HepG2 (cell line): ENCODE measurements around the gene SLC34A3. TPM values are rescaled to one million over a fixed set of nuclear protein-coding genes. Genes with fewer than 3 reads are reported as not detected.

Source experiments
- ATAC-seq: fragments of 200-7000 bp; cut with Tn5 transposase; 3 replicates; pipeline ENCODE4 v1.9.1; 2020; ENCODE audit warnings: mild to moderate bottlenecking, moderate library complexity
- BruUV-seq: library from RNA; stranded (reverse); fragments of 400-500 nt; replicated peaks from 2 replicates; lab custom pipeline; 2021; lab: Mats Ljungman, UMichigan
- CTCF ChIA-PET: fragments of 300-600 bp; formaldehyde crosslinking; extraction: SDS; loops from one replicate; lab custom pipeline; 2021; ENCODE audit warnings: low total read pairs, inconsistent platforms, low intra/inter-chr PET ratio; lab: Yijun Ruan, JAX
- POLR2A ChIA-PET: fragments of 350-600 bp; sonication (Branson Sonifier 250); formaldehyde crosslinking; loops from one replicate; lab custom pipeline; 2020; ENCODE audit warnings: antibody characterized with exemption, inconsistent platforms; lab: Yijun Ruan, JAX
- DNase-seq: peaks from one replicate; pipeline ENCODE4 v3.0.0-alpha.2; 2015; ENCODE audit warnings: low spot score
- FAIRE-seq: peaks from 3 replicates; lab custom pipeline; 2011; peaks lifted over from hg19 to GRCh38; lab: Jason Lieb, UNC
- H2AFZ ChIP-seq: one replicate; pipeline ENCODE4 v1.6.1; 2011; ENCODE audit warnings: low read length, inconsistent platforms
- H3K27ac ChIP-seq: fragments of 300-600 bp; 3 replicates; pipeline ENCODE4 v1.8.0; 2011; ENCODE audit warnings: mixed run types, mild to moderate bottlenecking, mixed read lengths, low read length, inconsistent platforms; ENCODE audit not compliant: insufficient read depth; ENCODE audit errors: extremely low read length
- H3K27me3 ChIP-seq, 2 experiments: fragments of 200-600 bp in 1 of 2; 2 replicates in 1 of 2; 3 replicates in 1 of 2; pipeline versions ENCODE4 v1.6.0 to v1.8.0; 2011; ENCODE audit warnings: low read length in 2 of 2, mild to moderate bottlenecking in 2 of 2, moderate library complexity in 2 of 2, inconsistent platforms in 1 of 2; ENCODE audit not compliant: insufficient read depth in 2 of 2, control insufficient read depth in 1 of 2
- H3K36me3 ChIP-seq, 2 experiments: fragments of 200-600 bp in 1 of 2; replicated peaks in 1 of 2; 2 replicates in 1 of 2; 3 replicates in 1 of 2; pipeline versions ENCODE4 v1.5.1 to v1.8.0; 2011; ENCODE audit warnings: low read length in 2 of 2, inconsistent platforms in 1 of 2; ENCODE audit not compliant: insufficient read depth in 2 of 2, control insufficient read depth in 1 of 2
- H3K4me1 ChIP-seq: 2 replicates; pipeline ENCODE4 v1.5.1; 2012; ENCODE audit warnings: low read length, inconsistent platforms; ENCODE audit not compliant: insufficient read depth
- H3K4me2 ChIP-seq: 2 replicates; pipeline ENCODE4 v1.6.0; 2011; ENCODE audit warnings: low read depth, low read length, inconsistent platforms
- H3K4me3 ChIP-seq, 3 experiments: fragments of 200-600 bp in 1 of 3; sonication (generic), shearing (Covaris generic) in 1 of 3; replicated peaks in 1 of 3; 2 replicates each; pipeline ENCODE4 v1.5.1; 2011 to 2016; ENCODE audit warnings: low read length in 3 of 3, inconsistent platforms in 2 of 3, low read depth in 2 of 3, mild to moderate bottlenecking in 2 of 3, control low read depth in 1 of 3, mixed read lengths in 1 of 3; ENCODE audit not compliant: insufficient read depth in 1 of 3
- H3K79me2 ChIP-seq: one replicate; pipeline ENCODE4 v1.6.1; 2011; ENCODE audit warnings: low read length, inconsistent platforms; ENCODE audit not compliant: insufficient read depth
- H3K9ac ChIP-seq: 2 replicates; pipeline ENCODE4 v1.6.0; 2011; ENCODE audit warnings: mild to moderate bottlenecking, low read depth, low read length, inconsistent platforms; ENCODE audit not compliant: insufficient read depth
- H3K9me3 ChIP-seq: 2 replicates; pipeline ENCODE4 v1.5.1; 2012; ENCODE audit warnings: mild to moderate bottlenecking, low read length
- H4K20me1 ChIP-seq: 2 replicates; pipeline ENCODE4 v1.6.0; 2011; ENCODE audit warnings: inconsistent platforms, mild to moderate bottlenecking, low read length, moderate library complexity; ENCODE audit not compliant: insufficient read depth
- FOXC1 ChIP-seq: sonication (generic); formaldehyde crosslinking; IDR thresholded peaks from 2 replicates; pipeline ENCODE4 v1.8.0; 2022; ENCODE audit warnings: mild to moderate bottlenecking, missing genetic modification reagents, borderline replicate concordance
- HDAC1 ChIP-seq: sonication (generic); formaldehyde crosslinking; IDR thresholded peaks from 2 replicates; pipeline ENCODE4 v1.5.1; 2020; ENCODE audit warnings: mild to moderate bottlenecking, missing genetic modification reagents
- HNRNPL ChIP-seq: fragments of 200-400 bp; formaldehyde crosslinking; IDR thresholded peaks from 2 replicates; pipeline ENCODE4 v1.6.1; 2017; ENCODE audit warnings: mild to moderate bottlenecking, low read depth, low read length
- HOXD1 ChIP-seq: sonication (generic); formaldehyde crosslinking; IDR thresholded peaks from 2 replicates; pipeline ENCODE4 v1.5.0; 2020; ENCODE audit warnings: missing genetic modification reagents
- MAZ ChIP-seq, 2 experiments: sonication (generic) in 1 of 2; formaldehyde crosslinking in 1 of 2; IDR thresholded peaks; 2 replicates each; pipeline versions ENCODE4 v1.5.0 to v1.6.1; 2012 to 2020; ENCODE audit warnings: low read depth in 2 of 2, mild to moderate bottlenecking in 2 of 2, borderline replicate concordance in 1 of 2, improper control_type of control experiment in 1 of 2, low read length in 1 of 2, missing genetic modification reagents in 1 of 2, moderate library complexity in 1 of 2
- PHF8 ChIP-seq: sonication (generic); formaldehyde crosslinking; IDR thresholded peaks from 2 replicates; pipeline ENCODE4 v1.5.0; 2020; ENCODE audit warnings: missing genetic modification reagents
- SALL1 ChIP-seq: sonication (generic); formaldehyde crosslinking; IDR thresholded peaks from 2 replicates; pipeline ENCODE4 v1.8.0; 2022; ENCODE audit warnings: mild to moderate bottlenecking, missing genetic modification reagents
- SATB2 ChIP-seq: sonication (generic); formaldehyde crosslinking; IDR thresholded peaks from 2 replicates; pipeline ENCODE4 v1.5.0; 2020; ENCODE audit warnings: missing genetic modification reagents
- ZMYM3 ChIP-seq: sonication (generic); formaldehyde crosslinking; IDR thresholded peaks from 2 replicates; pipeline ENCODE4 v1.5.1; 2020; ENCODE audit warnings: mild to moderate bottlenecking, missing genetic modification reagents
- ZNF20 ChIP-seq: sonication (generic); formaldehyde crosslinking; IDR thresholded peaks from 2 replicates; pipeline ENCODE4 v1.4.0; 2020; ENCODE audit warnings: mild to moderate bottlenecking, moderate library complexity, missing genetic modification reagents
- ZNF44 ChIP-seq: sonication (generic); formaldehyde crosslinking; IDR thresholded peaks from 2 replicates; pipeline ENCODE4 v1.5.1; 2020; ENCODE audit warnings: mild to moderate bottlenecking, missing genetic modification reagents
- ZNF496 ChIP-seq: sonication (generic); formaldehyde crosslinking; IDR thresholded peaks from 2 replicates; pipeline ENCODE4 v1.8.1; 2023; ENCODE audit warnings: mild to moderate bottlenecking, moderate library complexity, missing genetic modification reagents; ENCODE audit not compliant: insufficient replicate concordance
- ZNF543 ChIP-seq: sonication (generic); formaldehyde crosslinking; IDR thresholded peaks from 2 replicates; pipeline ENCODE4 v1.4.0; 2020; ENCODE audit warnings: mild to moderate bottlenecking, missing genetic modification reagents
- ZSCAN12 ChIP-seq: sonication (generic); formaldehyde crosslinking; IDR thresholded peaks from 2 replicates; pipeline ENCODE4 v1.9.0; 2021; ENCODE audit warnings: mild to moderate bottlenecking, missing genetic modification reagents
- WGBS: methylation state at CpG from one replicate; pipeline ENCODE4 v1.1.6; 2017; ENCODE audit warnings: low lambda C conversion rate; 5-methylcytosine and 5-hydroxymethylcytosine counted together
- in situ Hi-C: cut with HindIII; loops from 2 replicates; pipeline ENCODE4 v1.10.0; 2017; ENCODE audit warnings: low pct_unique_long_range_greater_than_20kb; ENCODE audit not compliant: extremely low pct_ligation_motif_present
- intact Hi-C: fragments of 100-400 bp; cut with micrococcal nuclease; formaldehyde crosslinking; loops from one replicate; pipeline ENCODE4 v1.10.0; 2022; ENCODE audit not compliant: unreplicated experiment
- polyA plus RNA-seq, 8 experiments: library from polyadenylated mRNA; depleted of rRNA in 3 of 8; stranded (reverse) in 7 of 8; unstranded in 1 of 8; fragments of >200 nt; fragmentation: Illumina TruSeq in 4 of 8; extraction: Trizol in 4 of 8; gene quantifications; 2 replicates each; pipeline versions ENCODE4 v1.2.1 to v1.2.3, GENCODE V29; 2011 to 2016; ENCODE audit warnings: low read depth in 4 of 8, missing spikeins in 1 of 8, mixed read lengths in 1 of 8; ENCODE audit not compliant: insufficient read depth in 1 of 8
- total RNA-seq, 5 experiments: library from RNA; depleted of rRNA; stranded (reverse); fragments of >200 nt; fragmentation: Illumina TruSeq; extraction: Trizol; gene quantifications; 2 replicates each; pipeline ENCODE4 v1.2.3, GENCODE V29; 2016; ENCODE audit warnings: low read depth in 1 of 5
- TF ChIP-seq, protein P1 (sequence below): IDR thresholded peaks from 2 replicates; pipeline ENCODE4 v1.6.1; 2016; ENCODE audit warnings: missing biosample characterization, missing genetic modification reagents, low read depth
- TF ChIP-seq, protein P2 (sequence below): sonication (generic); formaldehyde crosslinking; IDR thresholded peaks from 2 replicates; pipeline ENCODE4 v1.8.0; 2023; ENCODE audit warnings: mild to moderate bottlenecking, missing genetic modification reagents
- TF ChIP-seq, protein P3 (sequence below): sonication (generic); formaldehyde crosslinking; IDR thresholded peaks from 2 replicates; pipeline ENCODE4 v1.4.0; 2020; ENCODE audit warnings: missing genetic modification reagents, borderline replicate concordance
- TF ChIP-seq, protein P4 (sequence below): IDR thresholded peaks from 2 replicates; pipeline ENCODE4 v1.6.1; 2016; ENCODE audit warnings: mild to moderate bottlenecking, missing biosample characterization, missing genetic modification reagents

The SLC34A3 gene
- total and polyA plus RNA-seq, 2 of the 13 experiments (the other 11 are each of a cell fraction or from before 2014, with no cell fraction given) = 0.07 to 1.0 TPM

DNA sequence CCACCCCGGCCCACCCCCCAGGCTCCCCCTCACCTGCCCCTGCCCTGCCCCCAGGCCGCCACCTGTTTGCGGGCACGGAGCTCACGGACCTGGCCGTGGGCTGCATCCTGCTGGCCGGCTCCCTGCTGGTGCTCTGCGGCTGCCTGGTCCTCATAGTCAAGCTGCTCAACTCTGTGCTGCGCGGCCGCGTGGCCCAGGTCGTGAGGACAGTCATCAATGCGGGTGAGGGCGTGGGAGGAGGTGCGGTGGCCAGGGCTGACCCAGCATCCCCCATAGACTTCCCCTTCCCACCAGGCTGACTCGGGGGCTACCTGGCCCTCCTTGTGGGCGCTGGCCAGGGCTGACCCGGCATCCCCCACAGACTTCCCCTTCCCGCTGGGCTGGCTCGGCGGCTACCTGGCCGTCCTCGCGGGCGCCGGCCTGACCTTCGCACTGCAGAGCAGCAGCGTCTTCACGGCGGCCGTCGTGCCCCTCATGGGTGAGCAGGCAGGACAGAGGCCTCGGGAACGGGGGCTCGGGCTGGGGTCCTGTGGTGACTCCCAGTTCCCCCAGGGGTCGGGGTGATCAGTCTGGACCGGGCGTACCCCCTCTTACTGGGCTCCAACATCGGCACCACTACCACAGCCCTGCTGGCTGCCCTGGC lies 3.5 kb downstream of the SLC34A3 start:
- in situ Hi-C loops (no loop called here), intact Hi-C loops (no loop called here)
- FAIRE-seq (no peak), DNase-seq (no peak), ATAC-seq (no peak)
- no peaks in the 10 kb centered on the region for H3K36me3 ChIP-seq
- no peaks in the 10 kb centered on the region for H4K20me1 ChIP-seq
- peaks cover 15% of the 10 kb centered on the region for H3K79me2 ChIP-seq
- WGBS = 3% methylated on average over 12 of the region's 40 CpGs
- POLR2A ChIA-PET = interaction anchor here (0.6 to 4.1 kb wide), 5 partner anchors 9 to 43 kb away, joined by 3 to 45 read pairs (median 5); partner anchors contain the start of genes CYSRT1, NELFB and RNF208
- H3K27ac ChIP-seq = no peak overlapping the region
- BruUV-seq = no TSS peak
- H2AFZ ChIP-seq = no peak overlapping the region
- H3K4me3 ChIP-seq = peak overlapping the region; percentile 67 to 81 (median 72)
- peaks cover 67% of the 10 kb centered on the region for H3K4me1 ChIP-seq
- H3K4me2 ChIP-seq = peak overlapping the region; percentile 85
- peak overlapping the region; percentile 72 for H3K9ac ChIP-seq
- no peaks in the 10 kb centered on the region for H3K9me3 ChIP-seq
- H3K27me3 ChIP-seq = no peaks in the 10 kb centered on the region
- CTCF ChIA-PET = no interaction called here
- TF ChIP-seq ZNF543 (CRISPR knock-in tag) (no peak), HDAC1 (peak; percentile 18; the same call in 1 of the 2 replicates), ZNF44 (CRISPR knock-in tag) (no peak), ZNF20 (CRISPR knock-in tag) (no peak), ZMYM3 (no peak), FOXC1 (CRISPR knock-in tag) (0 out of 2 replicates have a peak, but pooled peaks have one; percentile 27), SATB2 (CRISPR knock-in tag) (no peak), MAZ (IDR thresholded peaks at IDR 0.05; ENCODE audit: borderline replicate concordance, low read depth, low read length) (no peak), MAZ (CRISPR knock-in tag; IDR thresholded peaks at IDR 0.05; ENCODE audit: low read depth) (peak; percentile 35; the same call in 1 of the 2 replicates), ZNF496 (CRISPR knock-in tag) (no peak), SALL1 (CRISPR knock-in tag) (0 out of 2 replicates have a peak, but pooled peaks have one; percentile 24), HOXD1 (CRISPR knock-in tag) (no peak), ZSCAN12 (CRISPR knock-in tag) (no peak), PHF8 (CRISPR knock-in tag) (0 out of 2 replicates have a peak, but pooled peaks have one; percentile 15), HNRNPL (0 out of 2 replicates have a peak, but pooled peaks have one; percentile 51)
- TF ChIP-seq, protein P1, sequence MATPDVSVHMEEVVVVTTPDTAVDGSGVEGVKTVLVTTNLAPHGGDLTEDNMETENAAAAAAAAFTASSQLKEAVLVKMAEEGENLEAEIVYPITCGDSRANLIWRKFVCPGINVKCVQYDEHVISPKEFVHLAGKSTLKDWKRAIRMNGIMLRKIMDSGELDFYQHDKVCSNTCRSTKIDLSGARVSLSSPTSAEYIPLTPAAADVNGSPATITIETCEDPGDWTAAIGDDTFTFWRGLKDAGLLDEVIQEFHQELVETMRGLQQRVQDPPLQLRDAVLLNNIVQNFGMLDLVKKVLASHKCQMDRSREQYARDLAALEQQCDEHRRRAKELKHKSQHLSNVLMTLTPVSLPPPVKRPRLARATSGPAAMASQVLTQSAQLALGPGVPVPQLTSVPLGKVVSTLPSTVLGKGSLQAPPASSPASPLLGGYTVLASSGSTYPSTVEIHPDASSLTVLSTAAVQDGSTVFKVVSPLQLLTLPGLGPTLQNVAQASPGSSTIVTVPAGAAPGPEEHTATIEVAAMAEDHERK (CRISPR knock-in tag) = no peak
- TF ChIP-seq, protein P2, sequence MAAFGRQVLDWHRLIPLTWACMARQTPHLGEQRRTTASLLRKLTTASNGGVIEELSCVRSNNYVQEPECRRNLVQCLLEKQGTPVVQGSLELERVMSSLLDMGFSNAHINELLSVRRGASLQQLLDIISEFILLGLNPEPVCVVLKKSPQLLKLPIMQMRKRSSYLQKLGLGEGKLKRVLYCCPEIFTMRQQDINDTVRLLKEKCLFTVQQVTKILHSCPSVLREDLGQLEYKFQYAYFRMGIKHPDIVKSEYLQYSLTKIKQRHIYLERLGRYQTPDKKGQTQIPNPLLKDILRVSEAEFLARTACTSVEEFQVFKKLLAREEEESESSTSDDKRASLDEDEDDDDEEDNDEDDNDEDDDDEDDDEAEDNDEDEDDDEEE (CRISPR knock-in tag) = no peak
- TF ChIP-seq, protein P3, sequence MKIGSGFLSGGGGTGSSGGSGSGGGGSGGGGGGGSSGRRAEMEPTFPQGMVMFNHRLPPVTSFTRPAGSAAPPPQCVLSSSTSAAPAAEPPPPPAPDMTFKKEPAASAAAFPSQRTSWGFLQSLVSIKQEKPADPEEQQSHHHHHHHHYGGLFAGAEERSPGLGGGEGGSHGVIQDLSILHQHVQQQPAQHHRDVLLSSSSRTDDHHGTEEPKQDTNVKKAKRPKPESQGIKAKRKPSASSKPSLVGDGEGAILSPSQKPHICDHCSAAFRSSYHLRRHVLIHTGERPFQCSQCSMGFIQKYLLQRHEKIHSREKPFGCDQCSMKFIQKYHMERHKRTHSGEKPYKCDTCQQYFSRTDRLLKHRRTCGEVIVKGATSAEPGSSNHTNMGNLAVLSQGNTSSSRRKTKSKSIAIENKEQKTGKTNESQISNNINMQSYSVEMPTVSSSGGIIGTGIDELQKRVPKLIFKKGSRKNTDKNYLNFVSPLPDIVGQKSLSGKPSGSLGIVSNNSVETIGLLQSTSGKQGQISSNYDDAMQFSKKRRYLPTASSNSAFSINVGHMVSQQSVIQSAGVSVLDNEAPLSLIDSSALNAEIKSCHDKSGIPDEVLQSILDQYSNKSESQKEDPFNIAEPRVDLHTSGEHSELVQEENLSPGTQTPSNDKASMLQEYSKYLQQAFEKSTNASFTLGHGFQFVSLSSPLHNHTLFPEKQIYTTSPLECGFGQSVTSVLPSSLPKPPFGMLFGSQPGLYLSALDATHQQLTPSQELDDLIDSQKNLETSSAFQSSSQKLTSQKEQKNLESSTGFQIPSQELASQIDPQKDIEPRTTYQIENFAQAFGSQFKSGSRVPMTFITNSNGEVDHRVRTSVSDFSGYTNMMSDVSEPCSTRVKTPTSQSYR = no peak
- TF ChIP-seq, protein P4, sequence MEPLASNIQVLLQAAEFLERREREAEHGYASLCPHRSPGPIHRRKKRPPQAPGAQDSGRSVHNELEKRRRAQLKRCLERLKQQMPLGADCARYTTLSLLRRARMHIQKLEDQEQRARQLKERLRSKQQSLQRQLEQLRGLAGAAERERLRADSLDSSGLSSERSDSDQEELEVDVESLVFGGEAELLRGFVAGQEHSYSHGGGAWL = no peak
